Superior temporal gyrus (tissue), 1 donor: ENCODE measurements around the gene SLC26A11.
"Not testable (repeated sequence)": the region's sequence is repeated elsewhere in the genome, so short reads cannot be mapped to it uniquely, and the experiment has no call there.

Source experiments
- DNase-seq: peaks from one replicate; pipeline ENCODE4 v3.0.0-alpha.2; 2016; ENCODE audit errors: extremely low spot score

SLC26A11 gene

DNA sequence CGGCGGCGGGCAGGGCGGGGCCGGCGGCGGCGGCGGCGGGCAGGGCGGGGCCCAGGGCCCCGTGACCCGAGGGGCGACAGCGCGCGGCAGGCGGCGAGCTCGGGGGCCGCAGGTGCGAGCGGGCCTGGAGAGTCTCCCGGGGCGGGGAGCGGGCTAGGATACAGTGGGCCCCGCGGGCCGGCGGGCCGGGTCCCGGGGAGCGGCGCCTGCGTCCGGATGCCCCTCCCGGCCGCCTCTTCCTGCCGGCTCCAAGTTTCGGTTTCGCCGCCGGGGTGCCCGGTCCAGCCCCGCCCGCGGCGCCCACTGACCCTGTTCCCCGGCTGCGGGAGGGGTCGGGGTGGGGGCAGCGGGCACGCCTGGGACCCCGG is 40.5 kb downstream of the SLC26A11 start, which contains the start of gene RNF213:
Gene RNF213, plus strand, starts transcription at position 62 of the 368 bp plus-strand sequence. CDS start 2,830 bp downstream, outside the sequence.
- no peak for DNase-seq

GRCh38 chr17:80261159-80261894 is 41.1 kb downstream of the SLC26A11 start:
- no peak for DNase-seq

DNA sequence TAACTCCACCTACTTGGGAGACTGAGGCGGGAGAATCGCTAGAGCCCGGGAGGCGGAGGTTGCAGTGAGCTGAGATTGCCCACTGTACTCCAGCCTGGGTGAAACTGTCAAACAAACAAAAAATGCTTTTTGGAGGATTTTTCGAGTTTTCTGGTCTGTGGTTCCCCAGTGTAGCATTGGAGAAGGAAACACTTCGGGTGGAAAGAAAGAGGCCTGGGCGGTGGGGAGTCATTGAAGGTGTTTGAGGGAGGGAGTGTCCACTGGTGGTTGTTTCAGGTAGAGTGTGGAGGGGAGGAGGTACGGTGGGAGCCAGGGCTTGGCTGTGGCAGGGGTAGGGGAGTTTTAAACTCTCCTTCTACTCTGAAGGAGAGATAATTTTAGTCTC is 41.7 kb downstream of the SLC26A11 start:
- no peak for DNase-seq

GRCh38 chr17:80262291-80262690 is 42.1 kb downstream of the SLC26A11 start:
- no peak for DNase-seq

GRCh38 chr17:80262775-80263244 is 42.6 kb downstream of the SLC26A11 start:
- DNase-seq = no peak

DNA sequence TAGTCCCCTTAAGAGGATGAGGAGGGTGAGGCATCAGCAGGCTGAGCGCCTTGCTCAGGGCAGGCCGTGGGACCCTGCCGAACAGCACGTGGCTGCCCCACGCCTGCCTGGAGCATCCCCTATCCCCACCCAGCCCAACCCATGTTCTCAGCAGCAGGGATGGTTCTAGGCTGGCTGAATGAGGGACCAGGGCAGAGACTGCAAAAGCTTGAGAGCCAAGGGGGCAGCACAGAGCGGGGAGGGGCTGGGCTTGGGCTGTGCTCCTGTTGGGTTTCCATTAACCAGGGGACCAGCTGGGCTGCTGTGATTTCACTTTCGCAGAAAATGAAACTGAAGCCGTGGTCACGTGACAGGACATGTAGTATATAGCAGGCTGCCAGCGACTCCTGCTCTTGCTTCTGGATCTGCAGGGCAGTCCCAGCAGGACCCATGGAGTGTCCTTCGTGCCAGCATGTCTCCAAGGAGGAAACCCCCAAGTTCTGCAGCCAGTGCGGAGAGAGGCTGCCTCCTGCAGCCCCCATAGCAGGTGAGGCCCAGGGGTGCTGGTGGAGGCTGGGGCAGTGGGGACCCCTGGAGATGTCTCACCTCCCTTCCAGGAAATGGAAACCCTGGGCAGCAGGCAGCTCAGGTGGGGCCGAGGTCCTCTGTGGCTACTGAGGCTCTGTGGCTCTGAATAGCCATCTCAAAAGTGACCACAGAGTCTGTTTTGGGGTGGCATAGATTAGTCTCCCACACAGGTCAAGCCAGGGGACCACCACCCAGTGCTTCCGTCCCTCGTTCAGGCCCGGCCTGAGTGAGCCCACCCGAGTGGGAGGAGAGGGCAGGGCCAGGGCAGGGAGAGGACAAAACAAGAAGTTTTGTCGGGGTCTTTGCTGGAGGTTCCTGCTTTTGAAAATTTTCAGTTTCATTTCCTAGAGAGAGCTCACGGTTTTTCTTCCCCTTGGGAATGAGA is 43.3 kb downstream of the SLC26A11 start:
- no peak for DNase-seq

GRCh38 chr17:80264205-80265075 is 44.2 kb downstream of the SLC26A11 start:
- no peak for DNase-seq

DNA sequence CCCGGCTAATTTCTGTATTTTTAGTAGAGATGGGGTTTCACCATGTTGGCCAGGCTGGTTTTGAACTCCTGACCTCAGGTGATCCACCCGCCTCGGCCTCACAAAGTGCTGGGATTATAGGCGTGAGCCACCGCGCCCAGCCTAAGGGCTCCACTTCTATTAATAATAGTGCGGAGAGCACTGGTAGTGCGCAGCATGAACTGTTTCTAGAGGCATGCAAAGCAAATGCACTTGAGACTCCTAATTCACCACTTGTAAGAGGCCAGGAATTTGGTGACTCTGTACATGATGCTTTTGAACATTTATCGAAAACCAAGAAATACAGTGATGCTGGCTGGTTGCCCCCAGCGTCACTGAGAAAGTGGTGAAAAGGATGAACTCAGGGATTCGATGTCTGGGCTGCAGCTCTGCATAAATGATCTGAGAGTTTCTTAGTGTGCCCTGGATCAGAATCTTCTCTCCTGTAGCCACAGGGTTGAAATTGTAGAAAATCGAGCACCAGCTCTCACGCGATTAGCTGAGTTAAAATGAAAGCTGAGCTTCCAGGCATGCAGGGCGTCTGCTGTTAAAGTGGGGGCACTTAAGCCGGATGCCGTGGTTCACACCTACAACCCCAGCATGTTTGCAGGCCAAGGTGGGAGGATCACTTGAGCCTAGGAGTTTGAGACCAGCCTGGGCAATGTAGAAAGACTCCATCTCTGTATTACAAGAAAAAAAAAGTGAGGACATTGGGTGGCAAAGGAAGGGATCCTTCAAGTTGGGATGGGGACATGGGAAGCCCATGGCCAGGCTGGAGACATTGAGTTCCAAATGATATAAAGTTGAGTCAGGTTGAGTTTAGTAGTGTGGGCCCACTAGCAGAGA is 45.2 kb downstream of the SLC26A11 start:
- DNase-seq = no peak

- no peak for DNase-seq
These were observed 47.2 kb downstream of the SLC26A11 start for GRCh38 chr17:80267391-80267790.

DNA sequence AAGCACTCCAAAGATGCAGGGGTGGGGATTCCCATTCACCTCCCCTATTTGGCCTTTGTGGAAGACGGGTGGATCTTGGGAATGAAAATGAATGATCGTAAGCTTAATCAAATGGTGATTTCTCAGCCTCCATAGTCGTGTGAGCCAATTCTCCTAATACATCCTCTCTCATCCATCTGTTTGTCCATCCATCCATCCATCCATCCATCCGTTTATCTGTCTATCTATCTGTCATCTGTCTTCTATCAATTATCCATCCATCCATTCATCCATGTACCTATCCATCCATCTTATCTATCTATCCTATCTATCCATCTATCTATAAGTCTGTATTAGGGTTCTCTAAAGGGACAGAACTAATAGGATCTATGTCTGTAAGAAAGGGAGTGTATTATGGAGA is 48.2 kb downstream of the SLC26A11 start:
- no peak for DNase-seq

DNA sequence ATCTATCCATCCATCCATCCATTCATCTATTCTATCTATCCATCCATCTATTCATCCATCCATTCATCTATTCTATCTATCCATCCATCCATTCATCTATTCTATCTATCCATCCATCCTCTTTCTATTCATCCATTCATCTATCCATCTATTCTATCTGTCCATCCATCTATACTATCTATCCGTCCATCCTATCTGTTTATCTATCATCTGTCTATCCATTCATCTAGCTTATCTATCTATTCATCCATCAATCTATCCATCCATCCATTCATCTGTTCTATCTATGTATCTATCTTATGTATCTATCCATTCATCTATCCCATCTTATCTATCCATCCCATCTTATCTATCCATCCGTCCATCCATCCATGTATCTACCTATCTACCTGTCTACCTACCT is 49.2 kb downstream of the SLC26A11 start:
- no peak for DNase-seq

DNA sequence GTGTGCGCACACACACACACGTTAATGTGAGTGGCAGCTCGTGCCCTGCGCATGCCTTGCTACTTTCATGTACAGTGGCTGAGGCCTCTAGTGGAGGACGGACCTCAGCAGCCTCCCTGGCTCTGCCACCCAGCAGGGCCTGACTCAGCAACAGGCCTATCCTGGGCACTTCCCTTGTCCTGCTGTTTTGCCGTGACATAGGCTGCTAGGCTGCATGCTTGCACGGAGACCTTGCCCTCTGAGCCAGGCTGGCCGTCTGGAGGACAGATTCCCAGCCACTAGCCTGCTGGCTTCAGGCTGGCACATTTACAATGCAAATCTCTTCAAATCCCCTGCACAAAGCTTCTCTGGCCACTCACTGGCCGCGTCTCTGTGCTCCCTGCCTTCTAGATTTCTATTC is 49.9 kb downstream of the SLC26A11 start:
- no peak for DNase-seq

DNA sequence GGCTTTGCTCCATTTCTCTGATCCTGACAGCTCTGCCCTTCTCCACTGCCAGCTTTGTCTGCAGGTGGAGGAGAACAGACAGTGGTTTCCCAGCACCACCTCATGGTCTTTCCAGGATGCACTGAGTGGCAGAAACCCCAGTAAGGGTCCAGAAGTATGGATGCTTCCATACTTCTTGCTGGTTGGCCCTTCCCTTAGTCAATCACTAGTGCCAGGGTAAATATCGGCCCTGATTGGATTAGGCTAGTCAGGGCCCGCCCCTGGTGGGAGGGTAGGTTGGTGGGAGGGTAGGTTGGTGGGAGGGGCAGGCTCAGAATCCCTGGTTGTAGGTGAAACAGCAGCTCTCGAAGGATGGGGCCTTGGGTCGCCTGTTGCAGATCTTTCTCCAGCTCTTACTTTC is 50.6 kb downstream of the SLC26A11 start:
- no peak for DNase-seq

DNA sequence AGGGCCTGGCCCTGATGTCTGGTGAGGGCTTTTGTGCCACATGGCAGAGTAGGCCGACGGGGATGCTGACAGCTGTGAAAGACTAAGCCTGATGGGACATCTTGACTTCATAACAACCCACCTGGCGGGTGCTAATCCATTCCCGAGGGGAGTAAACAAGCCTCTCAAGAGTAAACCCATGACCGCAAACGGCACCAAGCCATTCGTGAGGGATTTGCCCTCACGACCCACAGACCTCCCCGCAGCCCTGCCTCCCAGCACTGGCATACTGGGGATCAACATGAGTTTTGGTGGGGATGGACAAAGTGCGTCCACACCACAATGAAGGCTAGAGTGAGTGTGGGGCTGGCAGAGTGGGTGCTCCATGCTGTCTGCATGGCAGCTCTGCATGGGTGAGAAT is 52.1 kb downstream of the SLC26A11 start:
- no peak for DNase-seq

GRCh38 chr17:80274331-80274730 is 54.1 kb downstream of the SLC26A11 start:
- no peak for DNase-seq

DNA sequence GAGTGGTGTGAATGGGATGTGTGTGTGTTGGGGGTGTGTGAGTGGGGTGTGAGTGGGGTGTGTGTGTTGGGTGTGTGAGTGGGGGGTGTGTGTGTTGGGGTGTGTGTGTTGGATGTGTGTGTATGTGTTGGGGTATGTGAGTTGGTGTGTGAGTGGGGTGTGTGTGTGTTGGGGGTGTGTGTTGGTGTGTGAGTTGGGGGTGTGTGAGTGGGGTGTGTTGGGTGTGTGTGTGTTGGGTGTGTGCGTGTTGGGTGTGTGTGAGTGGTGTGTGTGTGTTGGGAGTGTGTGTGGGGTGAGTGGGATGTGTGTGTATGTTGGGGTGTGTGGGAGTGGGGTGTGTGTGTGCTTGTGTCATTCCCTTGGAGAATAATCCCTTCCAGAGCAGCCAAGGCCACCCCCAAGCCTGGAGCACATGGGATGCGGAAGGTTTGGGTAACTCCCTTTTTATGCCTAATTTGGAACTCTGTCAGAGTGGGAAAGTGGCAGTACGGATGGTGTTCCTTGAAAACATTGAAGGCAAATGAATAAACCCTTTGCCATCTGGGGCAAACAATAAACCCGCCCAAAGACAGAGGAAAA is 54.7 kb downstream of the SLC26A11 start:
- DNase-seq = no peak

- not testable (repeated sequence) for DNase-seq
These were observed 55.6 kb downstream of the SLC26A11 start for GRCh38 chr17:80275857-80276256.

DNA sequence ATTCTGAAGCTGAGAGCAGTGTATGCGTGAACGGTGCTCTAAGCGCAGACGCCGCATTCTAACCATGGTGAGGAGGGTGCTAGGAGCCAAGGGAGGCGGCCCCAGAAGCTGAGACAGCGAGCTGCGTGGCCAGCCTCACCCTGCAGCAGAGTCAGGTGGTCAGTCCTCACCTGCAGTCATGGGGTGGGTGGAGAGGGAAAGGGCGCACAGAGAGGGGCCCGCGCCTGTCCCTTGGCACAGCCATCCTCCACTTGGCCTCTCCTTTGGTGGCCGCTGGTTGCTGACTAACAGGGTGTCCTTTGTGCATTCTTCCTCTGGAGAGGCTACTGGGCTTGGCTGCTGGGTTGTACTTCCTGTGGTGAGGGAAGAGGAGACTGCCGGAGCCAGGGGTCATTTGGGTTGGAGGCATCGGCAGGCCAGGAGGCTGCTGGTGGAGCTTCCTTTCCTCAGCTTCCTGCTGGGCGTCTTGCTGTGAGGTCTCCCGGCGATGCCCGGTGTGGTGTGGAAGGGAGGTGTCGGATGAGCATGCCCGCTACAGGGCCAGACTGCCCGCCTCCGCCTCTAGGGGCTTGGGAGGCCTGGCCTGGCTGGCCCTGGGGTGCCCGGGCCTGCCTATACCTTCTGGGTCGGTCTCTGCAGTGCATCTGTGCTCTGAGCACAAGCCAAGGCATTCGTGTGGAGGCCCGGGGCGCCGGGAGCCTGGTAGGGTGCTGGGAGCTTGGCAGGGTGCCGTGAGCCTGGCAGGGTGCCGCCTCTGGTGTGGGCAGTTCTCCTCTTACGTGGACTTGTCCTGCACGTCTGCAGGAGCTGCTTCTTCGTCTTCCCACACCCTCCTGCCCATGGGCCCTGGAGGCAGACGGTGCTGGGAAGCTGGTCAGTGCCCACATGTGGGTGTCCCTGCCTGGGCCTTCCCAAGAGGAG is 57.8 kb downstream of the SLC26A11 start:
- DNase-seq = peak; percentile 43

DNA sequence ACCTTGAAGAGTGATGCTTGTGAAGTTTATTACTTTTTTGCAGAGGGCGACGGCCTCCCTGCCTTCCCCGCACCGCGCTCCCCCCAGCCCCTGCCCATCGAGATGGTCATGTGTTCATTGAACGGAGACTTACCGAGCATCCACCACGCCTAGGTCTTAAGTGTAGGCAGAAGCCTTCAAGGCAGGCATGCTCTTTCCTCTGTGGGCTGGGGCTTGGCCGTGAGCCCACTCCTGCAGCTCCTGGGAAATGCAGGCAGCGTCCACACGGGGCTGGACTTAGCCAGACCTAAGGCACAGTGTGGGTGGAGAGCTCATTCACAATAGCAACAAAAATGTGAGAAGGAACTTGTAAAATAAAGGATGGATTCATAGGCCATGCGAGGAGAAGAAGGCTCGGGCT is 59.7 kb downstream of the SLC26A11 start:
- DNase-seq = no peak
